Hepatocyte (in vitro differentiated cells): ENCODE results near the gene MRPS23. TPM values are rescaled to one million over a fixed set of nuclear protein-coding genes. Genes with fewer than 3 reads are reported as not detected.

ENCODE experiments used
- DNase-seq: peaks from one replicate; pipeline ENCODE4 v3.0.0-alpha.2; 2016; ENCODE audit warnings: low spot score
- H2AFZ ChIP-seq: fragments of 200-600 bp; sonication (generic); 2 replicates; pipeline ENCODE4 v1.6.0; 2016; ENCODE audit warnings: antibody characterized with exemption, mild to moderate bottlenecking
- H3K27ac ChIP-seq: fragments of 200-600 bp; sonication (generic); 2 replicates; pipeline ENCODE4 v1.5.1; 2016; ENCODE audit warnings: mild to moderate bottlenecking
- H3K27me3 ChIP-seq: fragments of 200-600 bp; sonication (generic); 2 replicates; pipeline ENCODE4 v1.6.1; 2016
- H3K36me3 ChIP-seq: fragments of 200-600 bp; sonication (generic); replicated peaks from 2 replicates; pipeline ENCODE4 v1.5.1; 2016; ENCODE audit warnings: low read depth; ENCODE audit not compliant: insufficient read depth
- H3K4me1 ChIP-seq: fragments of 200-600 bp; sonication (generic); 2 replicates; pipeline ENCODE4 v1.5.1; 2016; ENCODE audit warnings: mild to moderate bottlenecking, moderate library complexity; ENCODE audit not compliant: insufficient read depth
- H3K4me2 ChIP-seq: fragments of 200-600 bp; sonication (generic); 2 replicates; pipeline ENCODE4 v1.6.0; 2016
- H3K4me3 ChIP-seq: fragments of 200-600 bp; sonication (generic); 2 replicates; pipeline ENCODE4 v1.5.1; 2016; ENCODE audit warnings: mild to moderate bottlenecking
- H3K79me2 ChIP-seq: fragments of 200-600 bp; sonication (generic); 2 replicates; pipeline ENCODE4 v1.6.0; 2017; ENCODE audit warnings: mild to moderate bottlenecking
- H3K9me2 ChIP-seq: fragments of 200-600 bp; sonication (generic); replicated peaks from 2 replicates; pipeline ENCODE4 v1.6.0; 2017; ENCODE audit warnings: mild to moderate bottlenecking; ENCODE audit not compliant: insufficient read depth
- H3K9me3 ChIP-seq: fragments of 200-600 bp; sonication (generic); 2 replicates; pipeline ENCODE4 v1.5.1; 2016; ENCODE audit warnings: low read depth, mild to moderate bottlenecking
- H4K20me1 ChIP-seq: fragments of 200-600 bp; sonication (generic); 2 replicates; pipeline ENCODE4 v1.6.0; 2016; ENCODE audit warnings: mild to moderate bottlenecking; ENCODE audit not compliant: insufficient read depth, poor library complexity, severe bottlenecking
- CTCF ChIP-seq: fragments of 200-600 bp; sonication (generic); IDR thresholded peaks from 2 replicates; pipeline ENCODE4 v1.5.1; 2016; ENCODE audit warnings: antibody characterized with exemption, mild to moderate bottlenecking; ENCODE audit not compliant: poor library complexity
- EZH2 ChIP-seq: fragments of 200-600 bp; sonication (generic); IDR thresholded peaks from 2 replicates; pipeline ENCODE4 v1.6.1; 2016; ENCODE audit warnings: antibody characterized with exemption, mild to moderate bottlenecking, borderline replicate concordance
- EZH2phosphoT487 ChIP-seq: fragments of 200-600 bp; sonication (generic); IDR thresholded peaks from one replicate; pipeline ENCODE4 v1.6.1; 2018; ENCODE audit warnings: antibody characterized with exemption, mild to moderate bottlenecking, low read depth, moderate library complexity; ENCODE audit not compliant: unreplicated experiment, severe bottlenecking
- WGBS: methylation state at CpG from one replicate; pipeline ENCODE4 v1.1.6; 2016; ENCODE audit warnings: low lambda C conversion rate; ENCODE audit errors: missing lambda C conversion rate; 5-methylcytosine and 5-hydroxymethylcytosine counted together
- polyA plus RNA-seq: library from polyadenylated mRNA; unstranded; fragments of >200 nt; fragmentation: Nextera tagmentation; extraction: Ambion mirVana; gene quantifications from 2 replicates; pipeline ENCODE4 v1.2.1, GENCODE V29; 2016
- total RNA-seq: library from RNA; depleted of rRNA; stranded (reverse); fragments of >200 nt; gene quantifications from 2 replicates; pipeline ENCODE4 v1.2.3, GENCODE V29; 2014

Gene MRPS23
- total and polyA plus RNA-seq, 2 experiments from 2014 or later: 21.9 to 44.2 TPM

- WGBS: 70% methylated on average over 5 of the region's 5 CpGs
These were observed 40.0 kb downstream of the MRPS23 start for GRCh38 chr17:57809879-57810278.

GRCh38 chr17:57808882-57809281 is 41.0 kb downstream of the MRPS23 start:
- no peak for DNase-seq
- WGBS: 73% methylated on average over 5 of the region's 5 CpGs
- no peaks in the 10 kb centered on the region for H3K9me3 ChIP-seq
- H3K27ac ChIP-seq: no peak overlapping the region
- no peak overlapping the region for H3K4me3 ChIP-seq
- H3K27me3 ChIP-seq: peaks cover 6% of the 10 kb centered on the region
- peaks cover 13% of the 10 kb centered on the region for H3K4me1 ChIP-seq
- H3K79me2 ChIP-seq: no peaks in the 10 kb centered on the region
- TF ChIP-seq CTCF: no peak
- no peak for TF ChIP-seq EZH2phosphoT487
- no peak for TF ChIP-seq EZH2
- H4K20me1 ChIP-seq: no peaks in the 10 kb centered on the region
- no peaks in the 10 kb centered on the region for H3K9me2 ChIP-seq
- no peak overlapping the region for H2AFZ ChIP-seq
- H3K36me3 ChIP-seq: no peaks in the 10 kb centered on the region
- H3K4me2 ChIP-seq: no peak overlapping the region

More at GRCh38 chr17:57809879-57810278, 40.0 kb downstream of the MRPS23 start:
- Histone ChIP-seq H3K9me2 (no peaks in the 10 kb centered on the region), H3K9me3 (no peaks in the 10 kb centered on the region), H3K27ac (no peak overlapping the region), H3K4me1 (peaks cover 13% of the 10 kb centered on the region), H3K36me3 (no peaks in the 10 kb centered on the region), H3K27me3 (peaks cover 12% of the 10 kb centered on the region), H4K20me1 (no peaks in the 10 kb centered on the region), H3K79me2 (no peaks in the 10 kb centered on the region), H3K4me2 (no peak overlapping the region), H2AFZ (no peak overlapping the region), H3K4me3 (no peak overlapping the region)
- TF ChIP-seq EZH2: no peak
- TF ChIP-seq EZH2phosphoT487: no peak
- no peak for TF ChIP-seq CTCF
- DNase-seq: no peak

- DNase-seq: no peak
- 56% methylated on average over 5 of the region's 5 CpGs for WGBS
These were observed 43.5 kb downstream of the MRPS23 start for GRCh38 chr17:57806167-57806830.

More at GRCh38 chr17:57806167-57806830, 43.5 kb downstream of the MRPS23 start:
- Histone ChIP-seq H3K4me3 (no peak overlapping the region), H3K4me2 (no peak overlapping the region), H3K4me1 (peaks cover 11% of the 10 kb centered on the region), H4K20me1 (no peaks in the 10 kb centered on the region), H3K27ac (no peak overlapping the region), H3K9me2 (no peaks in the 10 kb centered on the region), H3K27me3 (peaks cover 6% of the 10 kb centered on the region), H3K79me2 (no peaks in the 10 kb centered on the region), H2AFZ (no peak overlapping the region), H3K9me3 (no peaks in the 10 kb centered on the region), H3K36me3 (no peaks in the 10 kb centered on the region)
- TF ChIP-seq EZH2phosphoT487: no peak
- TF ChIP-seq EZH2: no peak
- TF ChIP-seq CTCF: no peak
